Ovary (tissue), 9 donors: Measurements from ENCODE around the gene METTL3. TPM values are rescaled to one million over a fixed set of nuclear protein-coding genes. Genes with fewer than 3 reads are reported as not detected.

Source experiments
- DNase-seq, 5 donors: peaks; one replicate each; pipeline ENCODE4 v3.0.0-alpha.2; 2019 to 2020
- H3K27ac ChIP-seq, 2 donors: fragments of 200-600 bp; one replicate each; pipeline versions ENCODE4 v1.5.1 to v1.8.0; 2019 to 2022
- H3K27me3 ChIP-seq: fragments of 200-600 bp; one replicate; pipeline ENCODE4 v1.8.0; 2022
- H3K36me3 ChIP-seq: fragments of 200-600 bp; sonication (generic); one replicate; pipeline ENCODE4 v1.5.1; 2019
- H3K4me1 ChIP-seq: one replicate; pipeline ENCODE4 v1.8.1; 2013; ENCODE audit warnings: mild to moderate bottlenecking, moderate library complexity; ENCODE audit not compliant: insufficient read depth
- H3K4me3 ChIP-seq: fragments of 200-600 bp; sonication (generic); one replicate; pipeline ENCODE4 v1.5.1; 2017
- H3K9me3 ChIP-seq, 2 donors: fragments of 200-600 bp in 1 of 2; sonication (generic) in 1 of 2; one replicate each; pipeline versions ENCODE4 v1.5.1 to v1.8.1; 2013 to 2019; ENCODE audit warnings: mild to moderate bottlenecking in 1 of 2, moderate library complexity in 1 of 2
- CTCF ChIP-seq, 3 donors: fragments of 450-650 bp in 2 of 3; fragments of 200-600 bp in 1 of 3; IDR thresholded peaks; one replicate each; pipeline versions ENCODE4 v1.5.1 to v1.8.0; 2016 to 2022; ENCODE audit warnings: antibody characterized with exemption in 3 of 3, mild to moderate bottlenecking in 1 of 3
- EP300 ChIP-seq: sonication (generic); formaldehyde crosslinking; IDR thresholded peaks from one replicate; pipeline ENCODE4 v1.6.1; 2017; ENCODE audit warnings: antibody characterized with exemption
- POLR2A ChIP-seq: fragments of 450-650 bp; IDR thresholded peaks from one replicate; pipeline ENCODE4 v1.6.1; 2017; ENCODE audit warnings: antibody characterized with exemption, mild to moderate bottlenecking, moderate library complexity
- WGBS, 3 donors: extraction: QIAGEN DNeasy Blood & Tissue Kit in 1 of 3; methylation state at CpG; one replicate each; pipeline versions ENCODE4 v1.1.5 to v1.1.7; 2013 to 2017; 5-methylcytosine and 5-hydroxymethylcytosine counted together
- intact Hi-C, 4 donors: fragments of 100-400 bp; cut with DNase I; formaldehyde crosslinking; loops; one replicate each; pipeline versions ENCODE4 v1.11.0 to v1.15.1; 2022 to 2023
- polyA plus RNA-seq, 2 donors: library from polyadenylated mRNA; stranded (reverse); fragments of 200-250 nt in 1 of 2; fragments of 350-450 nt in 1 of 2; fragmentation: Illumina TruSeq in 1 of 2; extraction: RNeasy Lipid Tissue Mini Kit (QIAGEN cat#74804) in 1 of 2; gene quantifications; one replicate each; pipeline ENCODE4 v1.2.3, GENCODE V29; 2013 to 2014
- total RNA-seq, 7 donors: library from RNA; depleted of rRNA in 2 of 7; stranded (reverse); fragments of >200 nt in 2 of 7; fragmentation: NEBNext Ultra II Directional in 3 of 7; extraction: Animal tissue kit (Norgen Biotek cat#: 25700) in 3 of 7; gene quantifications; one replicate each; pipeline versions ENCODE4 v1.1.0 to v1.2.4, GENCODE V29; 2016 to 2023
- donor health status: DM: no; HTN: no; CAD: no; lungs with moderate emphysema.
- donor health status: DM: no; HTN: no; CAD: no.
- donor health status: Bipolar disorder and iron deficiency.
- donor health status: DM: yes; HTN: yes; CAD: no.
- donor health status: DM: no; HTN: no; CAD: no.
- donor health status: DM: yes; HTN: yes; CAD: no.

METTL3 gene
- total and polyA plus RNA-seq, 9 donors = 36.3 to 61.5 (median 40.9) TPM

GRCh38 chr14:21535545-21536417, 24.6 kb upstream of the METTL3 start:
- DNase-seq = no peak
- intact Hi-C loops = no loop called here
- no peak overlapping the region for H3K27ac ChIP-seq
- H3K4me1 ChIP-seq = peaks cover 2% of the 10 kb centered on the region
- 12 to 18% (median 15%) methylated on average over 6 of the region's 6 CpGs for WGBS, 3 donors
- no peaks in the 10 kb centered on the region for H3K27me3 ChIP-seq
- TF ChIP-seq CTCF (IDR thresholded peaks at IDR 0.05) = no peak
- TF ChIP-seq POLR2A = no peak
- TF ChIP-seq EP300 = no peak
- no peaks in the 10 kb centered on the region for H3K36me3 ChIP-seq
- no peak overlapping the region for H3K4me3 ChIP-seq
- H3K9me3 ChIP-seq = no peaks in the 10 kb centered on the region

DNA sequence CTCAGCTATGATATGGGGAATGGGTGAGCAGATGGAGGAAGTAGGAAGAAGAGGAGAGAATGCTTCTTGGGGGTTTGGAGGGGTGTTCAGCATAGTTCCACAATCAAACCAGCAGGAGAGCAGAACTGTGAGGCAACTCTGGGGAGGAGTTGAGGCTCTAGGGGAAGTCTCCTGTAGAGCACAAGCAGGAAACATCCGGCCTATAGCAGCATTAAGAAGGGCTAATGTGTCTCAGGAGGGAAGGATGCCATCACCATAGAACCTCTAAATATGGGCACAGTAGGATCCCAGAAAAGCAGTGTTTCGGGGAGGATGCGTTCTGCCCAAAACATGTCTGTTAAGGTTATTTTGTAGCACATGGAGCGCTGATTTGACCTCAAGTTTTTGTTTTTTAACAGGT, 23.4 kb upstream of the METTL3 start:
- Histone ChIP-seq H3K9me3 (no peaks in the 10 kb centered on the region), H3K27ac (no peak overlapping the region), H3K4me3 (no peak overlapping the region), H3K36me3 (no peaks in the 10 kb centered on the region), H3K27me3 (no peaks in the 10 kb centered on the region), H3K4me1 (peaks cover 2% of the 10 kb centered on the region)
- 65 to 91% (median 85%) methylated on average over 4 of the region's 4 CpGs for WGBS, 3 donors
- TF ChIP-seq POLR2A (no peak), CTCF (IDR thresholded peaks at IDR 0.05) (no peak), EP300 (no peak)
- no peak for DNase-seq
- intact Hi-C loops = no loop called here

DNA sequence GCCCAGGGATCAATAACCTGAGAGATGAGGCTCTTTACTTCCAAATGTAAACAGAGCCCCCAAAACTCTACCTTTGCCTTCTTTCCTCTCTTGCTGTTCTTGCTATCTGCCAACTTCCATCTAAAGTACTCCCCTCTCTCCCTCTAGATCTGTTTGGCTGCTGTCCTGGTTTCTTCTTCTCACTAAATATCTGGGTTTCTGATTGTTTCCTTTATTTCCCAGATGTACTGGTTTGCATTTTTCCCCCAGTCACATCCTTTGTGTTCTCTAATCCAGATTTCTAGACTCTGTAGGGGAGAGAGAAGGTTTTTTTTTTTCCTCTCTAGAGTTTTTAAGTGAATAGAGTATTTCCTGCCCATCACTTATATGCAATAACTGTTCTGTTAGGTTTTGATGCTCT, 22.2 kb upstream of the METTL3 start:
- TF ChIP-seq POLR2A = no peak
- TF ChIP-seq EP300 = no peak
- no peak for TF ChIP-seq CTCF (IDR thresholded peaks at IDR 0.05)
- intact Hi-C loops = no loop called here

DNA sequence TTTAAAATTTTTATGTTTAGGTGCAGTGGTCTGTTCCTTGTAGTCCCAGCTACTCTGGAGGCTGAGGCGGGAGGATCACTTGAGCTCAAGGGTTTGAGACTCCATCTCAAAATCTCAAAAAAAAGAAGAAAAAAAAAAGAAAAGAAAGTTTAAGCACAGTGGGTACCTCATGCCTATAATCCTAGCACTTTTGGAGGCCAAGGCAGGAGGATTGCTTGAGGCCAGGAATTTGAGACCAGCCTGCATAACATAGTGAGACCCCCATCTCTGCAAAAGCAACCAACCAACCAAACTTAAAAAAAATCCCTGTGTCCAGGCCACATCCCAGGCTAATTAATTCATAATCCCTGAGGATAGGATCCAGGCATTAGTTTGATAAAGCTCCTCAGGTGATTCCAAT, 18.4 kb upstream of the METTL3 start:
- Histone ChIP-seq H3K27me3 (no peaks in the 10 kb centered on the region), H3K9me3 (no peaks in the 10 kb centered on the region), H3K4me1 (peaks cover 4% of the 10 kb centered on the region), H3K36me3 (no peaks in the 10 kb centered on the region), H3K4me3 (no peak overlapping the region), H3K27ac (no peak overlapping the region)
- intact Hi-C loops = no loop called here
- TF ChIP-seq POLR2A (no peak), EP300 (no peak), CTCF (IDR thresholded peaks at IDR 0.05) (no peak)
- 94 to 100% (median 98%) methylated on average over 1 of the region's 1 CpG for WGBS, 3 donors
- DNase-seq = no peak

More for the DNA sequence above, 22.2 kb upstream of the METTL3 start:
- no peaks in the 10 kb centered on the region for H3K36me3 ChIP-seq
- H3K27ac ChIP-seq = no peak overlapping the region
- no peak overlapping the region for H3K4me3 ChIP-seq
- no peaks in the 10 kb centered on the region for H3K27me3 ChIP-seq
- peaks cover 2% of the 10 kb centered on the region for H3K4me1 ChIP-seq
- DNase-seq = no peak
- H3K9me3 ChIP-seq = no peaks in the 10 kb centered on the region
